ENCODE measurements around the gene LUC7L2. TPM values are rescaled to one million over a fixed set of nuclear protein-coding genes. Genes with fewer than 3 reads are reported as not detected.

LUC7L2 gene
- total and polyA plus RNA-seq, 2 donors (not counting 1 experiment from before 2014, with no cell fraction given) = 26.5 to 142 TPM

- peak overlapping the region; percentile 100 for H3K27ac Mint-ChIP-seq
- DNase-seq = peak; percentile 44
- H3K4me3 Mint-ChIP-seq = peak overlapping the region; percentile 99
- no peak for TF ChIP-seq EZH2 (IDR thresholded peaks at IDR 0.05; ENCODE audit: borderline replicate concordance, insufficient read depth, low read depth, low read length, poor library complexity, severe bottlenecking)
- H3K4me2 ChIP-seq (replicated peaks; ENCODE audit: low read depth, low read length, poor library complexity, severe bottlenecking) = peak overlapping the region; percentile 87
- CTCF ChIA-PET = interaction anchor here (1.2 to 2.5 kb wide), 3 partner anchors 16 to 127 kb away, joined by 3 to 16 read pairs (median 8); partner anchors contain the start of genes FMC1 and UBN2
- intact Hi-C loops (cut with micrococcal nuclease) = loop anchor here (1.0 kb wide), 4 partner anchors 18 to 819 kb away; partner anchors contain the start of gene UBN2
- peak overlapping the region; percentile 84 to 96 (median 96) for H3K4me3 ChIP-seq (ENCODE audit: control extremely low read depth in 1 of 5, extremely low read depth in 1 of 5, insufficient read depth in 1 of 5, low read depth in 2 of 5, low read length in 4 of 5)
- no peaks in the 10 kb centered on the region for H3K9me3 Mint-ChIP-seq (ENCODE audit: insufficient read depth)
- peaks cover 40% of the 10 kb centered on the region for H3K79me2 ChIP-seq (ENCODE audit: control insufficient read depth, insufficient read depth, low read length)
- peak; percentile 3 for ATAC-seq (ENCODE audit: low read depth)
- no peaks in the 10 kb centered on the region for H3K9me3 ChIP-seq (ENCODE audit: control extremely low read depth in 1 of 3, control insufficient read depth in 2 of 3, insufficient read depth in 1 of 3, low read length in 2 of 3)
- peaks cover 22% of the 10 kb centered on the region for H4K20me1 ChIP-seq (ENCODE audit: control insufficient read depth, insufficient read depth, low read length, poor library complexity, severe bottlenecking)
- no peaks in the 10 kb centered on the region for H3K36me3 ChIP-seq (replicated peaks in 1 of 2; ENCODE audit: control extremely low read depth in 1 of 2, control insufficient read depth in 1 of 2, extremely low read depth in 1 of 2, insufficient read depth in 2 of 2, low read length in 1 of 2)
- POLR2A ChIA-PET = interaction anchor here (0.6 to 1.7 kb wide), 6 partner anchors 14 to 1315 kb away, joined by 3 to 28 read pairs (median 3); partner anchors contain the start of genes FMC1 and UBN2
- H3K9ac ChIP-seq (ENCODE audit: low read length) = peak overlapping the region; percentile 95
- peaks cover 36% of the 10 kb centered on the region for H3K4me1 Mint-ChIP-seq
- peaks cover 7 to 24% of the 10 kb centered on the region in 2 donors for H3K4me1 ChIP-seq (ENCODE audit: control insufficient read depth in 2 of 2, insufficient read depth in 2 of 2, low read length in 2 of 2)
- peak overlapping the region; percentile 90 for H2AFZ ChIP-seq (ENCODE audit: insufficient read depth, low read depth, low read length, poor library complexity, severe bottlenecking)
- no peaks in the 10 kb centered on the region for H3K27me3 Mint-ChIP-seq
- H3K27me3 ChIP-seq (replicated peaks in 1 of 4; ENCODE audit: control extremely low read depth in 1 of 4, control insufficient read depth in 3 of 4, insufficient read depth in 4 of 4, low read length in 3 of 4) = no peaks in the 10 kb centered on the region
- WGBS (ENCODE audit: insufficient coverage) = 0% methylated on average over 20 of the region's 39 CpGs
- H3K27ac ChIP-seq (ENCODE audit: low read length in 2 of 2) = peak overlapping the region; percentile 98 to 99
These were observed 941 bp upstream of the LUC7L2 start for GRCh38 chr7:139358541-139359365.

GRCh38 chr7:139360210-139360947 lies 685 bp downstream of the LUC7L2 start:
- intact Hi-C loops (cut with micrococcal nuclease) = loop anchor here (5.0 kb wide), 1 partner anchor 1358 kb away; the partner anchor contains the start of gene CREB3L2
- Histone ChIP-seq H3K4me2 (replicated peaks; ENCODE audit: low read depth, low read length, poor library complexity, severe bottlenecking) (peak overlapping the region; percentile 87), H3K9ac (ENCODE audit: low read length) (peak overlapping the region; percentile 95), H3K27me3 (replicated peaks in 1 of 4; ENCODE audit: control extremely low read depth in 1 of 4, control insufficient read depth in 3 of 4, insufficient read depth in 4 of 4, low read length in 3 of 4) (no peaks in the 10 kb centered on the region), H3K9me3 (ENCODE audit: control extremely low read depth in 1 of 3, control insufficient read depth in 2 of 3, insufficient read depth in 1 of 3, low read length in 2 of 3) (no peaks in the 10 kb centered on the region), H2AFZ (ENCODE audit: insufficient read depth, low read depth, low read length, poor library complexity, severe bottlenecking) (peak overlapping the region; percentile 90), H3K36me3 (replicated peaks in 1 of 2; ENCODE audit: control extremely low read depth in 1 of 2, control insufficient read depth in 1 of 2, extremely low read depth in 1 of 2, insufficient read depth in 2 of 2, low read length in 1 of 2) (peaks cover 3 to 8% of the 10 kb centered on the region in 2 experiments), H3K79me2 (ENCODE audit: control insufficient read depth, insufficient read depth, low read length) (peaks cover 56% of the 10 kb centered on the region), H3K27ac (ENCODE audit: low read length in 2 of 2) (peak overlapping the region; percentile 98 to 99), H3K4me1 (ENCODE audit: control insufficient read depth in 2 of 2, insufficient read depth in 2 of 2, low read length in 2 of 2) (peaks cover 7 to 24% of the 10 kb centered on the region in 2 donors), H4K20me1 (ENCODE audit: control insufficient read depth, insufficient read depth, low read length, poor library complexity, severe bottlenecking) (peaks cover 35% of the 10 kb centered on the region), H3K4me3 (ENCODE audit: control extremely low read depth in 1 of 5, extremely low read depth in 1 of 5, insufficient read depth in 1 of 5, low read depth in 2 of 5, low read length in 4 of 5) (peak overlapping the region; percentile 91 to 96 (median 96))
- peaks cover 44% of the 10 kb centered on the region for H3K4me1 Mint-ChIP-seq
- no peaks in the 10 kb centered on the region for H3K9me3 Mint-ChIP-seq (ENCODE audit: insufficient read depth)
- POLR2A ChIA-PET = interaction anchor here (0.6 to 1.7 kb wide), 8 partner anchors 16 to 955 kb away, joined by 3 to 28 read pairs (median 4); partner anchors contain the start of gene FMC1
- CTCF ChIA-PET = interaction anchor here (1.2 to 2.5 kb wide), 3 partner anchors 17 to 129 kb away, joined by 3 to 16 read pairs (median 8); partner anchors contain the start of genes FMC1 and UBN2
- peak overlapping the region; percentile 99 for H3K4me3 Mint-ChIP-seq
- WGBS (ENCODE audit: insufficient coverage) = 1% methylated on average over 27 of the region's 47 CpGs
- no peaks in the 10 kb centered on the region for H3K27me3 Mint-ChIP-seq
- DNase-seq (peak; percentile 95), ATAC-seq (ENCODE audit: low read depth) (peak; percentile 74)
- no peak for TF ChIP-seq CTCF (IDR thresholded peaks at IDR 0.05)
- no peak for TF ChIP-seq EZH2 (IDR thresholded peaks at IDR 0.05; ENCODE audit: borderline replicate concordance, insufficient read depth, low read depth, low read length, poor library complexity, severe bottlenecking)
- H3K27ac Mint-ChIP-seq = peak overlapping the region; percentile 100

Data from B cell (primary cell).